Measurements from ENCODE around the gene GNAI3.

GNAI3 gene

GRCh38 chr1:109621379-109622136 is 73.1 kb downstream of the GNAI3 start:
- H3K9ac ChIP-seq (ENCODE audit: low read depth, low read length, poor library complexity): peak overlapping the region; percentile 77
- H3K4me3 ChIP-seq (ENCODE audit: low read length in 2 of 2): peak overlapping the region; percentile 82 to 87
- no peak overlapping the region for H2BK12ac ChIP-seq (ENCODE audit: low read length)
- H3K18ac ChIP-seq (ENCODE audit: low read length): peak overlapping the region; percentile 80
- no peak overlapping the region for H4K8ac ChIP-seq (ENCODE audit: low read depth, low read length)
- DNase-seq (ENCODE audit: low spot score): no peak
- peaks cover 0 to 15% of the 10 kb centered on the region in 2 donors for H3K36me3 ChIP-seq (replicated peaks in 1 of 2; ENCODE audit: control insufficient read depth in 2 of 2, insufficient read depth in 2 of 2, low read length in 2 of 2)
- H2BK15ac ChIP-seq (ENCODE audit: low read length): no peak overlapping the region
- H3K4me1 ChIP-seq (ENCODE audit: control insufficient read depth in 2 of 2, insufficient read depth in 1 of 2, low read depth in 1 of 2, low read length in 2 of 2): peaks cover 24 to 49% of the 10 kb centered on the region in 2 donors
- H3K23ac ChIP-seq (ENCODE audit: low read depth, low read length, poor library complexity): no peak overlapping the region
- no peak overlapping the region for H2AK5ac ChIP-seq (ENCODE audit: low read depth, low read length)
- peak overlapping the region; percentile 93 for H2AFZ ChIP-seq (ENCODE audit: low read length)
- H4K91ac ChIP-seq (ENCODE audit: low read depth, low read length, poor library complexity): no peak overlapping the region
- no peak overlapping the region for H3K4ac ChIP-seq (ENCODE audit: low read length)
- no peak overlapping the region for H2BK5ac ChIP-seq (ENCODE audit: low read length)
- no peaks in the 10 kb centered on the region for H3K9me3 ChIP-seq (replicated peaks in 1 of 2; ENCODE audit: control insufficient read depth in 2 of 2, insufficient read depth in 1 of 2, low read depth in 1 of 2, low read length in 2 of 2)
- H3K27ac ChIP-seq (replicated peaks; ENCODE audit: low read length): no peak overlapping the region
- WGBS, 2 donors (ENCODE audit: extremely low coverage in 2 of 2, insufficient read length in 2 of 2, insufficient replicate concordance in 1 of 2): no CpG with 5 or more reads among the region's 13 CpGs
- no peak overlapping the region for H2BK120ac ChIP-seq (ENCODE audit: low read depth, low read length)
- peak overlapping the region; percentile 94 for H3K4me2 ChIP-seq (ENCODE audit: insufficient read depth, low read length, poor library complexity, severe bottlenecking)
- no peaks in the 10 kb centered on the region for H3K27me3 ChIP-seq (ENCODE audit: control insufficient read depth in 3 of 3, insufficient read depth in 3 of 3, low read depth in 1 of 3, low read length in 3 of 3)
- H3K79me1 ChIP-seq (ENCODE audit: low read depth, low read length): peaks cover 16% of the 10 kb centered on the region
- no peak overlapping the region for H3K14ac ChIP-seq (ENCODE audit: low read length)

GRCh38 chr1:109622137-109622892 is 73.9 kb downstream of the GNAI3 start:
- Histone ChIP-seq H3K9me3 (replicated peaks in 1 of 2; ENCODE audit: control insufficient read depth in 2 of 2, insufficient read depth in 1 of 2, low read depth in 1 of 2, low read length in 2 of 2) (no peaks in the 10 kb centered on the region), H3K18ac (ENCODE audit: low read length) (no peak overlapping the region), H3K23ac (ENCODE audit: low read depth, low read length, poor library complexity) (no peak overlapping the region), H3K4me2 (ENCODE audit: insufficient read depth, low read length, poor library complexity, severe bottlenecking) (no peak overlapping the region), H3K27ac (replicated peaks; ENCODE audit: low read length) (no peak overlapping the region), H2AK5ac (ENCODE audit: low read depth, low read length) (peak overlapping the region; percentile 20), H2BK5ac (ENCODE audit: low read length) (no peak overlapping the region), H2BK120ac (ENCODE audit: low read depth, low read length) (no peak overlapping the region), H4K8ac (ENCODE audit: low read depth, low read length) (no peak overlapping the region), H2BK15ac (ENCODE audit: low read length) (no peak overlapping the region), H3K79me1 (ENCODE audit: low read depth, low read length) (peaks cover 16% of the 10 kb centered on the region), H3K14ac (ENCODE audit: low read length) (no peak overlapping the region), H3K4me1 (ENCODE audit: control insufficient read depth in 2 of 2, insufficient read depth in 1 of 2, low read depth in 1 of 2, low read length in 2 of 2) (peaks cover 17 to 42% of the 10 kb centered on the region in 2 donors), H2BK12ac (ENCODE audit: low read length) (no peak overlapping the region), H4K91ac (ENCODE audit: low read depth, low read length, poor library complexity) (no peak overlapping the region), H2AFZ (ENCODE audit: low read length) (no peak overlapping the region), H3K4me3 (ENCODE audit: low read length in 2 of 2) (peak overlapping the region in 1 of 2 donors; percentile 82), H3K27me3 (ENCODE audit: control insufficient read depth in 3 of 3, insufficient read depth in 3 of 3, low read depth in 1 of 3, low read length in 3 of 3) (no peaks in the 10 kb centered on the region), H3K36me3 (replicated peaks in 1 of 2; ENCODE audit: control insufficient read depth in 2 of 2, insufficient read depth in 2 of 2, low read length in 2 of 2) (peaks cover 5 to 23% of the 10 kb centered on the region in 2 donors), H3K9ac (ENCODE audit: low read depth, low read length, poor library complexity) (no peak overlapping the region), H3K4ac (ENCODE audit: low read length) (no peak overlapping the region)
- no peak for DNase-seq (ENCODE audit: low spot score)
- WGBS, 2 donors (ENCODE audit: extremely low coverage in 2 of 2, insufficient read length in 2 of 2, insufficient replicate concordance in 1 of 2): no CpG with 5 or more reads among the region's 11 CpGs

GRCh38 chr1:109622895-109623294 is 74.5 kb downstream of the GNAI3 start:
- H3K4ac ChIP-seq (ENCODE audit: low read length): no peak overlapping the region
- no peak overlapping the region for H3K18ac ChIP-seq (ENCODE audit: low read length)
- H3K4me2 ChIP-seq (ENCODE audit: insufficient read depth, low read length, poor library complexity, severe bottlenecking): no peak overlapping the region
- H3K79me1 ChIP-seq (ENCODE audit: low read depth, low read length): peaks cover 16% of the 10 kb centered on the region
- no CpG with 5 or more reads among the region's 3 CpGs for WGBS, 2 donors (ENCODE audit: extremely low coverage in 2 of 2, insufficient read length in 2 of 2, insufficient replicate concordance in 1 of 2)
- H3K14ac ChIP-seq (ENCODE audit: low read length): no peak overlapping the region
- H2AFZ ChIP-seq (ENCODE audit: low read length): no peak overlapping the region
- no peaks in the 10 kb centered on the region for H3K9me3 ChIP-seq (replicated peaks in 1 of 2; ENCODE audit: control insufficient read depth in 2 of 2, insufficient read depth in 1 of 2, low read depth in 1 of 2, low read length in 2 of 2)
- no peak overlapping the region for H3K27ac ChIP-seq (replicated peaks; ENCODE audit: low read length)
- H4K8ac ChIP-seq (ENCODE audit: low read depth, low read length): no peak overlapping the region
- no peak overlapping the region for H3K9ac ChIP-seq (ENCODE audit: low read depth, low read length, poor library complexity)
- H3K23ac ChIP-seq (ENCODE audit: low read depth, low read length, poor library complexity): no peak overlapping the region
- H2BK12ac ChIP-seq (ENCODE audit: low read length): no peak overlapping the region
- H3K4me3 ChIP-seq (ENCODE audit: low read length in 2 of 2): no peak overlapping the region
- peaks cover 15 to 36% of the 10 kb centered on the region in 2 donors for H3K4me1 ChIP-seq (ENCODE audit: control insufficient read depth in 2 of 2, insufficient read depth in 1 of 2, low read depth in 1 of 2, low read length in 2 of 2)
- H2BK5ac ChIP-seq (ENCODE audit: low read length): no peak overlapping the region
- DNase-seq (ENCODE audit: low spot score): no peak
- no peak overlapping the region for H4K91ac ChIP-seq (ENCODE audit: low read depth, low read length, poor library complexity)
- H2AK5ac ChIP-seq (ENCODE audit: low read depth, low read length): no peak overlapping the region
- peaks cover 10 to 28% of the 10 kb centered on the region in 2 donors for H3K36me3 ChIP-seq (replicated peaks in 1 of 2; ENCODE audit: control insufficient read depth in 2 of 2, insufficient read depth in 2 of 2, low read length in 2 of 2)
- H2BK120ac ChIP-seq (ENCODE audit: low read depth, low read length): no peak overlapping the region
- no peaks in the 10 kb centered on the region for H3K27me3 ChIP-seq (ENCODE audit: control insufficient read depth in 3 of 3, insufficient read depth in 3 of 3, low read depth in 1 of 3, low read length in 3 of 3)
- H2BK15ac ChIP-seq (ENCODE audit: low read length): no peak overlapping the region

- no peak overlapping the region for H2AK5ac ChIP-seq (ENCODE audit: low read depth, low read length)
- H2BK12ac ChIP-seq (ENCODE audit: low read length): no peak overlapping the region
- H2BK5ac ChIP-seq (ENCODE audit: low read length): peak overlapping the region; percentile 62
- no peak overlapping the region for H2AFZ ChIP-seq (ENCODE audit: low read length)
- H3K27me3 ChIP-seq (ENCODE audit: control insufficient read depth in 3 of 3, insufficient read depth in 3 of 3, low read depth in 1 of 3, low read length in 3 of 3): no peaks in the 10 kb centered on the region
- H3K9me3 ChIP-seq (replicated peaks in 1 of 2; ENCODE audit: control insufficient read depth in 2 of 2, insufficient read depth in 1 of 2, low read depth in 1 of 2, low read length in 2 of 2): no peaks in the 10 kb centered on the region
- no CpG with 5 or more reads among the region's 11 CpGs for WGBS, 2 donors (ENCODE audit: extremely low coverage in 2 of 2, insufficient read length in 2 of 2, insufficient replicate concordance in 1 of 2)
- H3K4me3 ChIP-seq (ENCODE audit: low read length in 2 of 2): no peak overlapping the region
- DNase-seq (ENCODE audit: low spot score): no peak
- H3K18ac ChIP-seq (ENCODE audit: low read length): peak overlapping the region; percentile 30
- H3K23ac ChIP-seq (ENCODE audit: low read depth, low read length, poor library complexity): peak overlapping the region; percentile 86
- H2BK120ac ChIP-seq (ENCODE audit: low read depth, low read length): no peak overlapping the region
- peaks cover 18 to 36% of the 10 kb centered on the region in 2 donors for H3K36me3 ChIP-seq (replicated peaks in 1 of 2; ENCODE audit: control insufficient read depth in 2 of 2, insufficient read depth in 2 of 2, low read length in 2 of 2)
- no peak overlapping the region for H3K4me2 ChIP-seq (ENCODE audit: insufficient read depth, low read length, poor library complexity, severe bottlenecking)
- H3K4me1 ChIP-seq (ENCODE audit: control insufficient read depth in 2 of 2, insufficient read depth in 1 of 2, low read depth in 1 of 2, low read length in 2 of 2): peaks cover 15 to 33% of the 10 kb centered on the region in 2 donors
- H3K9ac ChIP-seq (ENCODE audit: low read depth, low read length, poor library complexity): peak overlapping the region; percentile 10
- H3K14ac ChIP-seq (ENCODE audit: low read length): no peak overlapping the region
- no peak overlapping the region for H4K91ac ChIP-seq (ENCODE audit: low read depth, low read length, poor library complexity)
- no peak overlapping the region for H4K8ac ChIP-seq (ENCODE audit: low read depth, low read length)
- H2BK15ac ChIP-seq (ENCODE audit: low read length): no peak overlapping the region
- H3K79me1 ChIP-seq (ENCODE audit: low read depth, low read length): peaks cover 16% of the 10 kb centered on the region
- H3K27ac ChIP-seq (replicated peaks; ENCODE audit: low read length): no peak overlapping the region
- H3K4ac ChIP-seq (ENCODE audit: low read length): no peak overlapping the region
Observed at GRCh38 chr1:109623601-109624161, 75.3 kb downstream of the GNAI3 start.
